PC-9 (cell line): ENCODE results near the gene PVALEF. TPM values are rescaled to one million over a fixed set of nuclear protein-coding genes. Genes with fewer than 3 reads are reported as not detected.

Experiments used
- BruUV-seq: library from RNA; stranded (reverse); fragments of 400-500 nt; replicated peaks from 2 replicates; lab custom pipeline; 2021; lab: Mats Ljungman, UMichigan
- CTCF ChIA-PET: fragments of 300-600 bp; sonication (Branson Sonifier 250); formaldehyde crosslinking; loops from one replicate; lab custom pipeline; 2022; ENCODE audit warnings: antibody characterized with exemption; lab: Charles Lee
- POLR2A ChIA-PET: fragments of 300-600 bp; sonication (Branson Sonifier 250); formaldehyde crosslinking; loops from one replicate; lab custom pipeline; 2022; ENCODE audit warnings: antibody characterized with exemption; ENCODE audit not compliant: unreplicated experiment; lab: Charles Lee
- DNase-seq, 2 experiments: peaks; one replicate each; pipeline versions ENCODE4 v3.0.0 to v3.0.0-alpha.2; 2015 to 2022; ENCODE audit warnings: mixed read lengths in 1 of 2
- H2AFZ ChIP-seq: fragments of 200-600 bp; sonication (generic); 2 replicates; pipeline ENCODE4 v1.8.1; 2017; ENCODE audit warnings: antibody characterized with exemption
- H3F3A ChIP-seq: fragments of 200-600 bp; sonication (generic); 2 replicates; pipeline ENCODE4 v1.8.1; 2017; ENCODE audit warnings: antibody characterized with exemption, mild to moderate bottlenecking, low read depth; ENCODE audit not compliant: insufficient read depth
- H3K27ac ChIP-seq: fragments of 200-600 bp; sonication (generic); 2 replicates; pipeline ENCODE4 v1.6.1; 2016; ENCODE audit warnings: mixed run types
- H3K27me3 ChIP-seq: fragments of 200-600 bp; sonication (generic); 2 replicates; pipeline ENCODE4 v1.6.1; 2016; ENCODE audit warnings: low read depth, mixed run types; ENCODE audit not compliant: insufficient read depth
- H3K36me3 ChIP-seq: fragments of 200-600 bp; sonication (generic); 2 replicates; pipeline ENCODE4 v1.6.1; 2016; ENCODE audit warnings: low read depth, mixed run types
- H3K4me1 ChIP-seq: fragments of 200-600 bp; sonication (generic); replicated peaks from 2 replicates; pipeline ENCODE4 v1.6.1; 2016; ENCODE audit warnings: mixed run types; ENCODE audit not compliant: insufficient read depth
- H3K4me2 ChIP-seq: fragments of 200-600 bp; sonication (generic); 2 replicates; pipeline ENCODE4 v1.6.1; 2017; ENCODE audit warnings: mixed run types
- H3K4me3 ChIP-seq: fragments of 200-600 bp; sonication (generic); 2 replicates; pipeline ENCODE4 v1.6.1; 2016; ENCODE audit warnings: mixed run types
- H3K79me2 ChIP-seq: fragments of 200-600 bp; sonication (generic); 2 replicates; pipeline ENCODE4 v1.6.1; 2017; ENCODE audit warnings: low read depth, mixed run types
- H3K9me2 ChIP-seq: fragments of 200-600 bp; sonication (generic); 2 replicates; pipeline ENCODE4 v1.8.1; 2017; ENCODE audit warnings: mild to moderate bottlenecking; ENCODE audit not compliant: insufficient read depth
- H3K9me3 ChIP-seq: fragments of 200-600 bp; sonication (generic); 2 replicates; pipeline ENCODE4 v1.8.1; 2016; ENCODE audit warnings: low read depth; ENCODE audit not compliant: insufficient read depth
- H4K20me1 ChIP-seq: fragments of 200-600 bp; sonication (generic); 2 replicates; pipeline ENCODE4 v1.8.1; 2017; ENCODE audit not compliant: insufficient read depth
- EZH2 ChIP-seq: fragments of 200-600 bp; sonication (generic); IDR thresholded peaks from 2 replicates; pipeline ENCODE4 v1.8.0; 2017; ENCODE audit warnings: antibody characterized with exemption, low read depth
- intact Hi-C: fragments of 100-400 bp; cut with micrococcal nuclease; formaldehyde crosslinking; loops from one replicate; pipeline ENCODE4 v1.10.0; 2022; ENCODE audit not compliant: unreplicated experiment
- total RNA-seq: library from RNA; stranded (reverse); gene quantifications from 2 replicates; pipeline ENCODE4 v1.2.3, GENCODE V29; 2021
- TF ChIP-seq, protein P1 (sequence below): fragments of 200-600 bp; sonication (generic); conservative IDR thresholded peaks from 2 replicates; pipeline ENCODE4 v1.6.1; 2017; ENCODE audit warnings: mixed run types, antibody characterized with exemption, mild to moderate bottlenecking, moderate library complexity

PVALEF gene
- total RNA-seq, 1 experiment from 2014 or later: not detected

DNA sequence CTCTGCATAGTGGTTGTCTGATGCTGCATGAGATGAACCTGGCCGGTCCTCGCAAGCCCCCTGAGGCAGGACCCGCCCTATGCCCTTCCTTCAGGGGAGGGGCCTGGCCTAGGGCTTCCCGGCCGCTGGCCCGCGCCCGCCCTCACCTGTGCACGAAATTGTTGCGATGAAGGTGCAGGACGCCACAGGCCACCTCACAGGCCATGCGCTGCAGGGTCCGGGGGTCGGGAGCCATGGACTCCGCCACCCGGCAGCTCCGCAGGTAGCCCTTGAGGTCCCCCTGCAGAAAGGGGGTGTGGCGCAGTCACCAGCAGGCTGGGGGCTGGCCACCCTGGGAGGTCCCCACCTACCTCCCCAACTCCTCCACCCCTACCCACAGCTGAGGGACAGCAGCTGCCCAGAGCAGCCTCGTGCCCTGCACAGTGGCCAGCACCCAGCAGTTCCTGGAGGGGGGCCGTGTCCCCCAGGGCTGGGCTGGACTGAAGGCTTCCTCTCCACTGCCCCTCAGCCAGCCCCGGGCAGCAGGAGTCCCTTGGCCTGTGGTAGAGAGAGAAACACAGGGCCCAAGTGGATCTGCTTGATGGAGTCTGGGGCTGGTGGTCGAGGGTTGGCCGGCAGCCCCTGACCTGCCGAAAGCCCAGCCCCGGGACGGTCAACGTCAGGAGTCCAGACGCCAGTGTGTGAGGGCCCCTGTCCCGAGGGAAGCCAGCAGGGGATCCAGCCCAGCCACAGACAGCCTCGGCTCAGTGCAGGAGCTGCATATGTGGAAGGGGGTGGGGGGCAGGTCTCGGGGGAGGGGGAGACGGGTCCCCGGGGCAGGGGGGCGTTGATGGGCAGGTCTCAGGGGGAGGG is 38.8 kb upstream of the PVALEF start:
- no peak for DNase-seq
- no peak overlapping the region for H3K27ac ChIP-seq
- H4K20me1 ChIP-seq: no peaks in the 10 kb centered on the region
- BruUV-seq: no TSS peak
- intact Hi-C loops: no loop called here
- TF ChIP-seq, protein P1, sequence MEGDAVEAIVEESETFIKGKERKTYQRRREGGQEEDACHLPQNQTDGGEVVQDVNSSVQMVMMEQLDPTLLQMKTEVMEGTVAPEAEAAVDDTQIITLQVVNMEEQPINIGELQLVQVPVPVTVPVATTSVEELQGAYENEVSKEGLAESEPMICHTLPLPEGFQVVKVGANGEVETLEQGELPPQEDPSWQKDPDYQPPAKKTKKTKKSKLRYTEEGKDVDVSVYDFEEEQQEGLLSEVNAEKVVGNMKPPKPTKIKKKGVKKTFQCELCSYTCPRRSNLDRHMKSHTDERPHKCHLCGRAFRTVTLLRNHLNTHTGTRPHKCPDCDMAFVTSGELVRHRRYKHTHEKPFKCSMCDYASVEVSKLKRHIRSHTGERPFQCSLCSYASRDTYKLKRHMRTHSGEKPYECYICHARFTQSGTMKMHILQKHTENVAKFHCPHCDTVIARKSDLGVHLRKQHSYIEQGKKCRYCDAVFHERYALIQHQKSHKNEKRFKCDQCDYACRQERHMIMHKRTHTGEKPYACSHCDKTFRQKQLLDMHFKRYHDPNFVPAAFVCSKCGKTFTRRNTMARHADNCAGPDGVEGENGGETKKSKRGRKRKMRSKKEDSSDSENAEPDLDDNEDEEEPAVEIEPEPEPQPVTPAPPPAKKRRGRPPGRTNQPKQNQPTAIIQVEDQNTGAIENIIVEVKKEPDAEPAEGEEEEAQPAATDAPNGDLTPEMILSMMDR: no peak
- no peak for TF ChIP-seq EZH2
- ChIA-PET CTCF (no interaction called here), POLR2A (no interaction called here)
- H3K9me3 ChIP-seq: no peaks in the 10 kb centered on the region
- H3K4me2 ChIP-seq: no peak overlapping the region
- H2AFZ ChIP-seq: no peak overlapping the region
- H3K9me2 ChIP-seq: no peaks in the 10 kb centered on the region
- H3K4me1 ChIP-seq: no peaks in the 10 kb centered on the region
- H3K4me3 ChIP-seq: no peak overlapping the region
- H3K27me3 ChIP-seq: no peaks in the 10 kb centered on the region
- no peaks in the 10 kb centered on the region for H3F3A ChIP-seq
- H3K36me3 ChIP-seq: no peaks in the 10 kb centered on the region
- no peaks in the 10 kb centered on the region for H3K79me2 ChIP-seq

DNA sequence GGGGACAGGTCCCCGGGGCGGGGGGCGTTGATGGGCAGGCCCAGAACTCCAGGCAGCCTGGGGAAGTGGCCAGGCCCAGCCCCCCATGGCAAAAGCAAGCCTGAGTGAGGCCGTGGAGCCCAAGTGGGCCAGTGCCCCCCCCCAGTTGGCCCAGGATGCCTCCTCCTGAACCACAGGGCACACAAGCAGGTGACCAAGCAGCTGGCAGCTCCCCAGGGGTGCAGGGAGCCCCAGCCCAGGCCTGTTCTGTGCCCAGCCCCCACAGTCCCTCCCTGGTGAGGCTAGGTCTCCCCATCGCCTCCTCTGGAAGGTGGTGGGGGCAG is 38.2 kb upstream of the PVALEF start:
- intact Hi-C loops: no loop called here
- ChIA-PET POLR2A (no interaction called here), CTCF (no interaction called here)
- Histone ChIP-seq H3K79me2 (no peaks in the 10 kb centered on the region), H3K4me3 (no peak overlapping the region), H3F3A (no peaks in the 10 kb centered on the region), H4K20me1 (no peaks in the 10 kb centered on the region), H3K4me1 (no peaks in the 10 kb centered on the region), H3K4me2 (no peak overlapping the region), H3K27me3 (no peaks in the 10 kb centered on the region), H3K9me3 (no peaks in the 10 kb centered on the region), H3K9me2 (no peaks in the 10 kb centered on the region), H3K36me3 (no peaks in the 10 kb centered on the region), H2AFZ (no peak overlapping the region), H3K27ac (no peak overlapping the region)
- DNase-seq: no peak
- no TSS peak for BruUV-seq
- TF ChIP-seq, protein P1: no peak
- TF ChIP-seq EZH2: no peak

DNA sequence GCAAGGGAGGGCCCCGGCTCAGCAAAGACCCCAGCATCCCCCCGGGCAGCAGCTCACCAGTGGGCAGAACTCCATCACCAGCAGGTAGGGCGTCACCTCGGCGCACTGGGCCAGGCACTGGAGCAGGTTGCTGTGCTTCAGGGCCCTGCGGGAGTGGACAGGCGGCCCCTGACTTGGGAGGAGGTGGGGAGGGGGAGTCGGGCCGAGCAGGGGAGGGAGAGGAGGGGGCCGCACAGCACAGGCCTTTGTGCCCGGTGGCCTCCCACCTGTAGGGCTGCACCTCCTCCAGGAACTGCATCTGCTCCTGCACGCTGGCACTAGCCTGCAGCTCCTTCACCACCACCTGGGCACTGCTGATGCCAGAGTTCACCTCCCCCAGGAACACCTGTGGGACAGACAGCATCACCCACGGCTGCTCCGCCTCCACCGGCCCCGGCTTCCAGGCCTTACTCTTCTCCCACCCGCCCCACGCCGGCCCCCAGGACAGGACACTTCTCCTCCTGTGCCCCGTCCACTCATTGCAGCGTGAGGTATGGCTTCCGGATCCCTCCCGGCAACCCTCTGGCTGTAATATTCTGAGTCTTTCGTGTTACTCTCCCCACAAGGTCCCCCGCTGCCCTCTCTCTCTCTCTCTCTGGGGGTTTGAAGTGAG is 37.7 kb upstream of the PVALEF start:
- Histone ChIP-seq H3K9me2 (no peaks in the 10 kb centered on the region), H3K4me2 (no peak overlapping the region), H3F3A (no peaks in the 10 kb centered on the region), H3K9me3 (no peaks in the 10 kb centered on the region), H4K20me1 (no peaks in the 10 kb centered on the region), H2AFZ (no peak overlapping the region), H3K27ac (no peak overlapping the region), H3K36me3 (no peaks in the 10 kb centered on the region), H3K4me3 (no peak overlapping the region), H3K79me2 (no peaks in the 10 kb centered on the region), H3K4me1 (no peaks in the 10 kb centered on the region), H3K27me3 (no peaks in the 10 kb centered on the region)
- TF ChIP-seq, protein P1: no peak
- no peak for TF ChIP-seq EZH2
- no peak for DNase-seq
- intact Hi-C loops: no loop called here
- BruUV-seq: no TSS peak
- POLR2A ChIA-PET: no interaction called here
- CTCF ChIA-PET: no interaction called here
